22Rv1 (cell line): ENCODE results near the gene PLEKHM3.

Source experiments
- ZFX ChIP-seq: fragments of 450-650 bp; IDR thresholded peaks from 2 replicates; pipeline ENCODE4 v1.6.1; 2017; ENCODE audit warnings: antibody characterized with exemption, borderline replicate concordance
- TF ChIP-seq, protein P1 (sequence below): fragments of 450-650 bp; IDR thresholded peaks from 2 replicates; pipeline ENCODE4 v1.5.1; 2017; ENCODE audit warnings: mild to moderate bottlenecking

DNA sequence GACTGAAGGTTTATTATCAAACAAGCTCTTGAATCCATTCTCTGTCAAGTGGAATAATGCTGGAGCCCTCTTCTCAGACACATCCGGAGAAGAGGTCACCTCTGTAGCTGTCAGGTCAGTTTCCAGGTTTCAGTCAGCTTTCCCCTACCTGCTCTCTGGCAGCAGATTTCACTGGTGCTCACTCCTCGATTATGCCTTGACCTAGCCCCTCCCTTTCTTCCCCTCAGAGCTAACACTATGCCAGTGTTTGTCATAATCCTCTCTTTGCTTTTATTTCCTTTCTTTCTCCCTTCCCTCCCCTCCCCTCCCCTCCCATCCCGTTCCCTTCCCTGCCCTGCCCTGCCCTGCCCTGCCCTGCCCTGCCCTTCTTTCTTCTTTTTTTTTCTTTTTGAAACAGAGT, 22.5 kb upstream of the PLEKHM3 start:
- TF ChIP-seq, protein P1, sequence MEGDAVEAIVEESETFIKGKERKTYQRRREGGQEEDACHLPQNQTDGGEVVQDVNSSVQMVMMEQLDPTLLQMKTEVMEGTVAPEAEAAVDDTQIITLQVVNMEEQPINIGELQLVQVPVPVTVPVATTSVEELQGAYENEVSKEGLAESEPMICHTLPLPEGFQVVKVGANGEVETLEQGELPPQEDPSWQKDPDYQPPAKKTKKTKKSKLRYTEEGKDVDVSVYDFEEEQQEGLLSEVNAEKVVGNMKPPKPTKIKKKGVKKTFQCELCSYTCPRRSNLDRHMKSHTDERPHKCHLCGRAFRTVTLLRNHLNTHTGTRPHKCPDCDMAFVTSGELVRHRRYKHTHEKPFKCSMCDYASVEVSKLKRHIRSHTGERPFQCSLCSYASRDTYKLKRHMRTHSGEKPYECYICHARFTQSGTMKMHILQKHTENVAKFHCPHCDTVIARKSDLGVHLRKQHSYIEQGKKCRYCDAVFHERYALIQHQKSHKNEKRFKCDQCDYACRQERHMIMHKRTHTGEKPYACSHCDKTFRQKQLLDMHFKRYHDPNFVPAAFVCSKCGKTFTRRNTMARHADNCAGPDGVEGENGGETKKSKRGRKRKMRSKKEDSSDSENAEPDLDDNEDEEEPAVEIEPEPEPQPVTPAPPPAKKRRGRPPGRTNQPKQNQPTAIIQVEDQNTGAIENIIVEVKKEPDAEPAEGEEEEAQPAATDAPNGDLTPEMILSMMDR, result no peak
- TF ChIP-seq ZFX, result no peak
